H9 (cell line): Measurements from ENCODE around the gene SPATA31E1. TPM values are rescaled to one million over a fixed set of nuclear protein-coding genes. Genes with fewer than 3 reads are reported as not detected.
A peak's percentile ranks its signal among the peaks of the same experiment; 100 is the strongest.

Source experiments
- DNase-seq: peaks from one replicate; pipeline ENCODE4 v3.0.0-alpha.2; 2017
- H2AFZ ChIP-seq: one replicate; pipeline ENCODE4 v1.6.1; 2013; ENCODE audit warnings: mild to moderate bottlenecking, low read length, control low read depth, moderate library complexity
- H2AK5ac ChIP-seq: 2 replicates; pipeline ENCODE4 v1.6.1; 2013; ENCODE audit warnings: low read length, control low read depth, mixed read lengths; ENCODE audit not compliant: insufficient read length
- H2BK120ac ChIP-seq: one replicate; pipeline ENCODE4 v1.6.1; 2013; ENCODE audit warnings: low read depth, mild to moderate bottlenecking, low read length, control low read depth, inconsistent platforms; ENCODE audit not compliant: poor library complexity, severe bottlenecking
- H2BK12ac ChIP-seq: 2 replicates; pipeline ENCODE4 v1.6.1; 2013; ENCODE audit warnings: low read length, control low read depth, mixed read lengths, low read depth; ENCODE audit not compliant: insufficient read length
- H2BK15ac ChIP-seq: 2 replicates; pipeline ENCODE4 v1.6.1; 2013; ENCODE audit warnings: low read depth, low read length, control low read depth
- H2BK20ac ChIP-seq: one replicate; pipeline ENCODE4 v1.6.1; 2013; ENCODE audit warnings: low read depth, mild to moderate bottlenecking, low read length, control low read depth, inconsistent platforms; ENCODE audit not compliant: poor library complexity, severe bottlenecking
- H2BK5ac ChIP-seq: 2 replicates; pipeline ENCODE4 v1.6.1; 2013; ENCODE audit warnings: low read length, control low read depth, mixed read lengths; ENCODE audit not compliant: insufficient read length
- H3K14ac ChIP-seq: 2 replicates; pipeline ENCODE4 v1.6.1; 2013; ENCODE audit warnings: low read length, control low read depth; ENCODE audit not compliant: insufficient read depth
- H3K18ac ChIP-seq: 2 replicates; pipeline ENCODE4 v1.6.1; 2013; ENCODE audit warnings: low read depth, mild to moderate bottlenecking, mixed read lengths, low read length, control low read depth; ENCODE audit not compliant: insufficient read length
- H3K23ac ChIP-seq: 2 replicates; pipeline ENCODE4 v1.6.1; 2013; ENCODE audit warnings: low read length, control low read depth, mixed read lengths, low read depth; ENCODE audit not compliant: insufficient read length
- H3K23me2 ChIP-seq: 2 replicates; pipeline ENCODE4 v1.6.1; 2013; ENCODE audit warnings: low read depth, mild to moderate bottlenecking, mixed read lengths, low read length, control low read depth; ENCODE audit not compliant: insufficient read length, poor library complexity, severe bottlenecking
- H3K27ac ChIP-seq: 2 replicates; pipeline ENCODE4 v1.5.1; 2013; ENCODE audit warnings: low read length, control low read depth, mixed read lengths, low read depth; ENCODE audit not compliant: insufficient read length
- H3K27me3 ChIP-seq: 2 replicates; pipeline ENCODE4 v1.6.1; 2013; ENCODE audit warnings: low read length, control low read depth, inconsistent platforms; ENCODE audit not compliant: insufficient read depth
- H3K4ac ChIP-seq: 2 replicates; pipeline ENCODE4 v1.6.1; 2013; ENCODE audit warnings: low read depth, mild to moderate bottlenecking, control low read depth, inconsistent platforms, low read length, moderate library complexity
- H3K4me1 ChIP-seq: 2 replicates; pipeline ENCODE4 v1.6.1; 2013; ENCODE audit warnings: low read length, control low read depth, inconsistent platforms; ENCODE audit not compliant: insufficient read depth
- H3K4me2 ChIP-seq: 2 replicates; pipeline ENCODE4 v1.6.1; 2013; ENCODE audit warnings: low read length, control low read depth, mixed read lengths; ENCODE audit not compliant: insufficient read length, insufficient read depth
- H3K56ac ChIP-seq: 2 replicates; pipeline ENCODE4 v1.6.1; 2013; ENCODE audit warnings: low read depth, mild to moderate bottlenecking, mixed read lengths, low read length, control low read depth; ENCODE audit not compliant: insufficient read length
- H3K79me1 ChIP-seq: 2 replicates; pipeline ENCODE4 v1.6.1; 2013; ENCODE audit warnings: low read depth, mild to moderate bottlenecking, moderate library complexity, low read length, control low read depth, inconsistent platforms; ENCODE audit not compliant: insufficient read depth, poor library complexity, severe bottlenecking
- H3K79me2 ChIP-seq: 2 replicates; pipeline ENCODE4 v1.6.1; 2013; ENCODE audit warnings: low read length, control low read depth, inconsistent platforms; ENCODE audit not compliant: insufficient read depth
- H3K9ac ChIP-seq: 2 replicates; pipeline ENCODE4 v1.6.1; 2013; ENCODE audit warnings: low read length, control low read depth, mixed read lengths; ENCODE audit not compliant: insufficient read length; ENCODE audit errors: extremely low read depth
- H3K9me3 ChIP-seq: one replicate; pipeline ENCODE4 v1.6.1; 2013; ENCODE audit warnings: low read depth, low read length, inconsistent platforms; ENCODE audit not compliant: control insufficient read depth
- H3T11ph ChIP-seq: one replicate; pipeline ENCODE4 v1.6.1; 2013; ENCODE audit warnings: mild to moderate bottlenecking, low read length, control low read depth, inconsistent platforms
- H4K20me1 ChIP-seq: one replicate; pipeline ENCODE4 v1.6.1; 2013; ENCODE audit not compliant: control insufficient read depth, insufficient read length, insufficient read depth
- H4K5ac ChIP-seq: 2 replicates; pipeline ENCODE4 v1.6.1; 2013; ENCODE audit warnings: low read depth, mild to moderate bottlenecking, mixed read lengths, low read length, control low read depth; ENCODE audit not compliant: insufficient read length
- H4K8ac ChIP-seq: replicated peaks from 2 replicates; pipeline ENCODE4 v1.6.1; 2013; ENCODE audit warnings: low read length, control low read depth, mixed read lengths, low read depth; ENCODE audit not compliant: insufficient read length
- H4K91ac ChIP-seq: 2 replicates; pipeline ENCODE4 v1.6.1; 2013; ENCODE audit warnings: low read depth, mild to moderate bottlenecking, moderate library complexity, mixed read lengths, low read length, control low read depth; ENCODE audit not compliant: insufficient read length
- H3K27ac Mint-ChIP-seq, 3 experiments: 2 replicates in 2 of 3; 3 replicates in 1 of 3; pipeline ENCODE4 v1.8.0; 2020 to 2021; ENCODE audit warnings: mixed read lengths in 3 of 3, mild to moderate bottlenecking in 1 of 3, moderate library complexity in 1 of 3
- H3K27me3 Mint-ChIP-seq: 2 replicates; pipeline ENCODE4 v1.8.0; 2021; ENCODE audit warnings: low read depth, mild to moderate bottlenecking, moderate library complexity, mixed read lengths
- H3K36me3 Mint-ChIP-seq, 3 experiments: 2 replicates in 2 of 3; 3 replicates in 1 of 3; pipeline ENCODE4 v1.8.0; 2020 to 2021; ENCODE audit warnings: low read depth in 3 of 3, mixed read lengths in 3 of 3; ENCODE audit not compliant: insufficient read depth in 1 of 3
- H3K4me1 Mint-ChIP-seq, 2 experiments: 2 replicates each; pipeline ENCODE4 v1.8.0; 2020; ENCODE audit warnings: mixed read lengths in 2 of 2
- H3K4me3 Mint-ChIP-seq, 2 experiments: 2 replicates in 1 of 2; 3 replicates in 1 of 2; pipeline ENCODE4 v1.8.0; 2020 to 2021; ENCODE audit warnings: mild to moderate bottlenecking in 2 of 2, mixed read lengths in 2 of 2, moderate library complexity in 1 of 2
- H3K9me3 Mint-ChIP-seq, 2 experiments: 2 replicates in 1 of 2; 3 replicates in 1 of 2; pipeline ENCODE4 v1.8.0; 2020; ENCODE audit warnings: mild to moderate bottlenecking in 2 of 2, mixed read lengths in 2 of 2, moderate library complexity in 1 of 2
- CTCF ChIP-seq: fragments of 200-600 bp; sonication (generic); conservative IDR thresholded peaks from 3 replicates; pipeline ENCODE4 v1.8.0; 2021; ENCODE audit warnings: antibody characterized with exemption, mild to moderate bottlenecking
- WGBS: extraction: QIAGEN DNeasy Blood & Tissue Kit; methylation state at CpG from one replicate; pipeline ENCODE4 v1.1.7; 2013; ENCODE audit warnings: missing lambda C conversion rate, low lambda C conversion rate, mixed read lengths; ENCODE audit not compliant: insufficient read length; ENCODE audit errors: extremely low coverage; 5-methylcytosine and 5-hydroxymethylcytosine counted together
- total RNA-seq: library from RNA; stranded (reverse); gene quantifications from 2 replicates; pipeline ENCODE4 v1.2.1, GENCODE V29; 2021

Gene SPATA31E1
- total RNA-seq, 1 experiment from 2014 or later, result 0.09 TPM

DNA sequence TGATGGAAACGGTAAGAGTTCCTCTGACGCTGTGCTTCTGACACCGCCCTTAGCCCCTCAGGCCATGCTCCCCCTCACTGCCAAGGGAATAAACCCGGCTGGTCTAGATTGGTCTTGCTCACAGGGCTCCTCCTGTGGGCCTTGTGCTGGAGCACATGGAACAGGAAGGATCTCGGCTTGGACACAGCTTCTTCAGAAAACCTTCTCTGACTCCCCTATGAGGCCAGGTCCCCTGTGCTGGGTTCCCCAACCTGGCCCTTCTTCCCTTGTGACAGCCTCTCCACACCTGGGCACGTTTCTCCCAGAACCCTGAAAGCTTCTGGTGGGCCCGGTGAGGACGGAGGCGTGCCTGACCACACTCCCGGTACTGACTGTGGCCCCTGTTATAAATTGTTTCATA lies 8.2 kb downstream of the SPATA31E1 start:
- no peak overlapping the region for H4K91ac ChIP-seq
- H3K14ac ChIP-seq, result no peak overlapping the region
- H3K4me2 ChIP-seq, result no peak overlapping the region
- no peak overlapping the region for H2BK12ac ChIP-seq
- H4K8ac ChIP-seq, result no peak overlapping the region
- no peaks in the 10 kb centered on the region for H3K9me3 Mint-ChIP-seq
- no peak overlapping the region for H2BK120ac ChIP-seq
- peak overlapping the region in 1 of 2 experiments; percentile 21; a peak in 1 of 5 replicates for H3K4me3 Mint-ChIP-seq
- H3K4ac ChIP-seq, result no peak overlapping the region
- H3K27me3 Mint-ChIP-seq, result 0 out of 2 replicates have a peak, but pooled peaks cover 3% of the 10 kb centered on the region
- no peak overlapping the region for H2AK5ac ChIP-seq
- H3K23ac ChIP-seq, result no peak overlapping the region
- no peaks in the 10 kb centered on the region for H4K20me1 ChIP-seq
- no peak for TF ChIP-seq CTCF
- no peak overlapping the region for H2BK5ac ChIP-seq
- H3K9ac ChIP-seq, result no peak overlapping the region
- no peak overlapping the region for H2BK20ac ChIP-seq
- H3K27me3 ChIP-seq, result no peaks in the 10 kb centered on the region
- H2BK15ac ChIP-seq, result no peak overlapping the region
- no peak overlapping the region for H3K18ac ChIP-seq
- H3T11ph ChIP-seq, result no peak overlapping the region
- no CpG with 5 or more reads among the region's 10 CpGs for WGBS
- no peak overlapping the region for H4K5ac ChIP-seq
- no peaks in the 10 kb centered on the region for H3K4me1 Mint-ChIP-seq
- H3K36me3 Mint-ChIP-seq, result no peaks in the 10 kb centered on the region
- no peak overlapping the region for H3K56ac ChIP-seq
- H3K79me2 ChIP-seq, result no peaks in the 10 kb centered on the region
- no peak overlapping the region for H2AFZ ChIP-seq
- peak overlapping the region in 1 of 3 experiments; percentile 57; a peak in 1 of 7 replicates for H3K27ac Mint-ChIP-seq
- no peaks in the 10 kb centered on the region for H3K23me2 ChIP-seq
- H3K79me1 ChIP-seq, result no peaks in the 10 kb centered on the region
- no peak overlapping the region for H3K27ac ChIP-seq
- peak; percentile 29 for DNase-seq
- no peaks in the 10 kb centered on the region for H3K9me3 ChIP-seq
- no peaks in the 10 kb centered on the region for H3K4me1 ChIP-seq
